Measurements from ENCODE around the gene LY86. TPM values are rescaled to one million over a fixed set of nuclear protein-coding genes. Genes with fewer than 3 reads are reported as not detected.
"Not testable (repeated sequence)": the region's sequence is repeated elsewhere in the genome, so short reads cannot be mapped to it uniquely, and the experiment has no call there.

Gene LY86
- total and polyA plus RNA-seq, 2 donors (not counting 3 experiments of a cell fraction or from before 2014, with no cell fraction given), result not detected

GRCh38 chr6:6612308-6612707 is 23.8 kb downstream of the LY86 start:
- H3K9me3 ChIP-seq (replicated peaks; ENCODE audit: control insufficient read depth, insufficient read depth, low read length), result no peaks in the 10 kb centered on the region
- dilution Hi-C loops (cut with MboI; ENCODE audit: extremely low pct_ligation_motif_present, low sequenced_read_pairs) (no loop called here), intact Hi-C loops (cut with micrococcal nuclease) (no loop called here)
- H3K36me3 ChIP-seq (ENCODE audit: control insufficient read depth in 2 of 2, extremely low read depth in 1 of 2, insufficient read depth in 2 of 2, low read length in 2 of 2), result no peaks in the 10 kb centered on the region
- CTCF ChIA-PET, result no interaction called here
- H4K20me1 ChIP-seq (replicated peaks; ENCODE audit: control insufficient read depth, extremely low read depth, insufficient read depth, low read length), result no peaks in the 10 kb centered on the region
- POLR2A ChIA-PET, result no interaction called here
- H3K27me3 ChIP-seq (ENCODE audit: control insufficient read depth in 2 of 2, insufficient read depth in 2 of 2, low read length in 2 of 2), result no peaks in the 10 kb centered on the region
- H3K27ac ChIP-seq (ENCODE audit: insufficient read depth, low read depth, low read length), result no peak overlapping the region
- H3K79me2 ChIP-seq (ENCODE audit: control insufficient read depth, insufficient read depth, low read length), result no peaks in the 10 kb centered on the region
- no peak for DNase-seq (ENCODE audit: low read depth, low spot score)
- FAIRE-seq, result no peak
- TF ChIP-seq EZH2 (IDR thresholded peaks at IDR 0.05; ENCODE audit: borderline replicate concordance, low read depth, low read length, severe bottlenecking) (no peak), MYC (IDR thresholded peaks at IDR 0.05; ENCODE audit: low read depth, low read length) (no peak), FOS (IDR thresholded peaks at IDR 0.05; ENCODE audit: borderline replicate concordance, insufficient read depth, low read length) (no peak), JUN (IDR thresholded peaks at IDR 0.05; ENCODE audit: borderline replicate concordance, insufficient read depth, insufficient read length, low read depth) (no peak), POLR2AphosphoS5 (IDR thresholded peaks at IDR 0.05; ENCODE audit: insufficient read depth, low read depth, low read length) (no peak), GATA2 (IDR thresholded peaks at IDR 0.05; ENCODE audit: insufficient read depth, insufficient read length, low read depth, low read length) (no peak), POLR2A (IDR thresholded peaks at IDR 0.05; ENCODE audit: low read depth, low read length) (no peak)
- TF ChIP-seq, protein P1, sequence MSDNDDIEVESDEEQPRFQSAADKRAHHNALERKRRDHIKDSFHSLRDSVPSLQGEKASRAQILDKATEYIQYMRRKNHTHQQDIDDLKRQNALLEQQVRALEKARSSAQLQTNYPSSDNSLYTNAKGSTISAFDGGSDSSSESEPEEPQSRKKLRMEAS (IDR thresholded peaks at IDR 0.05; ENCODE audit: insufficient read depth, insufficient read length), result no peak
- TF ChIP-seq, protein P2, sequence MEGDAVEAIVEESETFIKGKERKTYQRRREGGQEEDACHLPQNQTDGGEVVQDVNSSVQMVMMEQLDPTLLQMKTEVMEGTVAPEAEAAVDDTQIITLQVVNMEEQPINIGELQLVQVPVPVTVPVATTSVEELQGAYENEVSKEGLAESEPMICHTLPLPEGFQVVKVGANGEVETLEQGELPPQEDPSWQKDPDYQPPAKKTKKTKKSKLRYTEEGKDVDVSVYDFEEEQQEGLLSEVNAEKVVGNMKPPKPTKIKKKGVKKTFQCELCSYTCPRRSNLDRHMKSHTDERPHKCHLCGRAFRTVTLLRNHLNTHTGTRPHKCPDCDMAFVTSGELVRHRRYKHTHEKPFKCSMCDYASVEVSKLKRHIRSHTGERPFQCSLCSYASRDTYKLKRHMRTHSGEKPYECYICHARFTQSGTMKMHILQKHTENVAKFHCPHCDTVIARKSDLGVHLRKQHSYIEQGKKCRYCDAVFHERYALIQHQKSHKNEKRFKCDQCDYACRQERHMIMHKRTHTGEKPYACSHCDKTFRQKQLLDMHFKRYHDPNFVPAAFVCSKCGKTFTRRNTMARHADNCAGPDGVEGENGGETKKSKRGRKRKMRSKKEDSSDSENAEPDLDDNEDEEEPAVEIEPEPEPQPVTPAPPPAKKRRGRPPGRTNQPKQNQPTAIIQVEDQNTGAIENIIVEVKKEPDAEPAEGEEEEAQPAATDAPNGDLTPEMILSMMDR (IDR thresholded peaks at IDR 0.05; ENCODE audit: extremely low read depth in 1 of 2, insufficient read depth in 1 of 2, low read depth in 1 of 2, low read length in 2 of 2), result no peak
- H3K4me2 ChIP-seq (ENCODE audit: insufficient read depth, low read length), result no peak overlapping the region
- H3K4me3 ChIP-seq (replicated peaks in 1 of 3; ENCODE audit: insufficient read depth in 1 of 3, low read depth in 1 of 3, low read length in 3 of 3), result no peak overlapping the region
- no peaks in the 10 kb centered on the region for H3K4me1 ChIP-seq (ENCODE audit: control insufficient read depth, extremely low read depth, insufficient read depth, low read length)
- no peak overlapping the region for H3K9ac ChIP-seq (replicated peaks; ENCODE audit: extremely low read depth, insufficient read depth, low read length)
- H2AFZ ChIP-seq (ENCODE audit: low read depth, low read length), result no peak overlapping the region
- no TSS peak for BruUV-seq (replicated peaks)
- H3K9me1 ChIP-seq (replicated peaks; ENCODE audit: control insufficient read depth, extremely low read depth, insufficient read depth, low read length), result no peaks in the 10 kb centered on the region

DNA sequence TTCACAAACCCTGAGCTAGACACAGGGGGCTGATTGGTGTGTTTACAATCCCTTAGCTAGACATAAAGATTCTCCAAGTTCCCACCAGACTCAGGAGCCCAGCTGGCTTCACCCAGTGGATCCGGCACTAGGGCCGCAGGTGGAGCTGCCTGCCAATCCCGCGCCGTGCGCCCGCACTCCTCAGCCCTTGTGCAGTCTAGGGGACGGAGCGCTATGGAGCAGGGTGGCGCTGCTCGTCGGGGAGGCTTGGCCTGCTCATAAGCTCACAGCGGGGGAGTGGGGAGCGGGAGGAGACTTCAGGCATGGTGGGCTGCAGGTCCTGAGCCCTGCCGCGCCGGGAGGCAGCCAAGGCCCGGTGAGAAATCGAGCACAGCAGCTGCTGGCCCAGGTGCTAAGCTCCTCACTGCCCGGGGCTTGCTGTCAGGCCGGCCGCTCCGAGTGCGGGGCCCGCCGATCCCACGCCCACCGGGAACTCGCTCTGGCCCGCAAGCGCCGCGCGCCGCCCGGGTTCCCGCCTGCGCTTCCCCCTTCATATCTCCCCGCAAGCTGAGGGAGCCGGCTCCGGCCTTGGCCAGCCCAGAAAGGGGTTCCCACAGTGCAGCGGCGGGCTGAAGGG is 24.7 kb downstream of the LY86 start:
- H3K4me1 ChIP-seq (ENCODE audit: control insufficient read depth, extremely low read depth, insufficient read depth, low read length); FAIRE-seq; H3K9me1 ChIP-seq (replicated peaks; ENCODE audit: control insufficient read depth, extremely low read depth, insufficient read depth, low read length); H2AFZ ChIP-seq (ENCODE audit: low read depth, low read length); H4K20me1 ChIP-seq (replicated peaks; ENCODE audit: control insufficient read depth, extremely low read depth, insufficient read depth, low read length); DNase-seq (ENCODE audit: low read depth, low spot score); CTCF ChIA-PET; intact Hi-C loops (cut with micrococcal nuclease); H3K9ac ChIP-seq (replicated peaks; ENCODE audit: extremely low read depth, insufficient read depth, low read length); H3K9me3 ChIP-seq (replicated peaks; ENCODE audit: control insufficient read depth, insufficient read depth, low read length); H3K27ac ChIP-seq (ENCODE audit: insufficient read depth, low read depth, low read length); BruUV-seq (replicated peaks); H3K27me3 ChIP-seq (ENCODE audit: control insufficient read depth in 2 of 2, insufficient read depth in 2 of 2, low read length in 2 of 2); H3K4me2 ChIP-seq (ENCODE audit: insufficient read depth, low read length); dilution Hi-C loops (cut with MboI; ENCODE audit: extremely low pct_ligation_motif_present, low sequenced_read_pairs); H3K36me3 ChIP-seq (ENCODE audit: control insufficient read depth in 2 of 2, extremely low read depth in 1 of 2, insufficient read depth in 2 of 2, low read length in 2 of 2); POLR2A ChIA-PET; H3K79me2 ChIP-seq (ENCODE audit: control insufficient read depth, insufficient read depth, low read length); H3K4me3 ChIP-seq (replicated peaks in 1 of 3; ENCODE audit: insufficient read depth in 1 of 3, low read depth in 1 of 3, low read length in 3 of 3): not testable (repeated sequence)
